ENCODE measurements around the gene FOXA1. TPM values are rescaled to one million over a fixed set of nuclear protein-coding genes. Genes with fewer than 3 reads are reported as not detected.
"Not testable (repeated sequence)": the region's sequence is repeated elsewhere in the genome, so short reads cannot be mapped to it uniquely, and the experiment has no call there.

FOXA1 gene
- total RNA-seq, 2 experiments from 2014 or later, result 0.12 to 0.19 TPM

DNA sequence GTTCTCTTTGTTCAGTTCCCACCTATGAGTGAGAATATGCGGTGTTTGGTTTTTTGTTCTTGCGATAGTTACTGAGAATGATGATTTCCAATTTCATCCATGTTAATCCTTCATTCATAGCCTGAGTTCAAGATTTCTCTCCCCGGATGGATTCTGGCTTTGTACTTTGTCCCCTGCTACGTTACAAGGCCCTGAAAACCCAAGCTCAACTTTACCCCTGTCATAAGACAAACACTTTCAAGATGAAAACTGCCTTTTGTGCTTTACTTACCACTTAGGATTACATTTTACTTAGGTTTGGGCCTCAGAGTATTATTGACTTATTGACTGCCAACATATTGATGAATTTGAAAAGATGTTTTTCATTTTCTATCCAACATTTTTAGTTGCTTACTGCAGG is 36.3 kb downstream of the FOXA1 start:
- no peak overlapping the region for H3K4me3 Mint-ChIP-seq
- intact Hi-C loops (cut with micrococcal nuclease), result no loop called here
- CTCF ChIA-PET, result interaction anchor here (1.0 kb wide), 1 partner anchor 315 kb away, joined by 3 read pairs; no protein-coding TSS in a partner anchor
- H3K36me3 Mint-ChIP-seq, result peaks cover 2% of the 10 kb centered on the region
- no peak for DNase-seq
- no peak overlapping the region for H3K27ac Mint-ChIP-seq
- H3K27me3 Mint-ChIP-seq, result no peaks in the 10 kb centered on the region
- peaks cover 13% of the 10 kb centered on the region for H3K9me3 Mint-ChIP-seq
- H3K4me1 Mint-ChIP-seq (ENCODE audit: low read depth), result no peaks in the 10 kb centered on the region
- POLR2A ChIA-PET, result no interaction called here

GRCh38 chr14:37555596-37555995 is 39.5 kb downstream of the FOXA1 start:
- H3K27me3 Mint-ChIP-seq; intact Hi-C loops (cut with micrococcal nuclease); H3K4me1 Mint-ChIP-seq (ENCODE audit: low read depth); POLR2A ChIA-PET; CTCF ChIA-PET; H3K27ac Mint-ChIP-seq; DNase-seq; H3K4me3 Mint-ChIP-seq; H3K36me3 Mint-ChIP-seq: not testable (repeated sequence)
- peaks cover 22% of the 10 kb centered on the region for H3K9me3 Mint-ChIP-seq

- POLR2A ChIA-PET, result no interaction called here
These were observed 41.0 kb downstream of the FOXA1 start for GRCh38 chr14:37553935-37554550.

DNA sequence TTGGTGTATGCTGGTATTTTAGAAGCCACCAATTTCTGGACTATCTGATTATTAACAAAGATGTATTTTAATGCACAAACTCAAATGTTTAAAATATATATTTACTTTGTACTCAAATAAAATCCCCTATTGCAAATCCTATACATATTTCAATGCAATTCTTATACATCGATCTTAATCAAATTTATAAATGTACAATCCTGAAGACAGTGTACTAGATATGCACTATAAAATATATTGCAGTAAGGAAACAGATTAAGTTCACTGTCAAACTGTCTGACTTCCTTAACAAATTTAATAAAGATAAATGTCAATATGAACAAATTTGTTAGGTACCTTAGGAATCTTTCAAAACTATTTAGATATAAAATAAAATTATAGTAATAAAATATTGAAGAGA is 43.9 kb downstream of the FOXA1 start:
- Mint-ChIP-seq H3K4me1 (ENCODE audit: low read depth) (no peaks in the 10 kb centered on the region), H3K27ac (no peak overlapping the region), H3K36me3 (no peaks in the 10 kb centered on the region), H3K27me3 (no peaks in the 10 kb centered on the region), H3K9me3 (peaks cover 14% of the 10 kb centered on the region), H3K4me3 (no peak overlapping the region)
- CTCF ChIA-PET, result no interaction called here
- POLR2A ChIA-PET, result no interaction called here
- intact Hi-C loops (cut with micrococcal nuclease), result no loop called here
- no peak for DNase-seq

More at GRCh38 chr14:37553935-37554550, 41.0 kb downstream of the FOXA1 start:
- H3K27me3 Mint-ChIP-seq, result no peaks in the 10 kb centered on the region
- intact Hi-C loops (cut with micrococcal nuclease), result no loop called here
- peaks cover 2% of the 10 kb centered on the region for H3K36me3 Mint-ChIP-seq
- no peak overlapping the region for H3K27ac Mint-ChIP-seq
- no peak for DNase-seq
- peaks cover 22% of the 10 kb centered on the region for H3K9me3 Mint-ChIP-seq
- H3K4me1 Mint-ChIP-seq (ENCODE audit: low read depth), result no peaks in the 10 kb centered on the region
- H3K4me3 Mint-ChIP-seq, result no peak overlapping the region
- CTCF ChIA-PET, result no interaction called here

DNA sequence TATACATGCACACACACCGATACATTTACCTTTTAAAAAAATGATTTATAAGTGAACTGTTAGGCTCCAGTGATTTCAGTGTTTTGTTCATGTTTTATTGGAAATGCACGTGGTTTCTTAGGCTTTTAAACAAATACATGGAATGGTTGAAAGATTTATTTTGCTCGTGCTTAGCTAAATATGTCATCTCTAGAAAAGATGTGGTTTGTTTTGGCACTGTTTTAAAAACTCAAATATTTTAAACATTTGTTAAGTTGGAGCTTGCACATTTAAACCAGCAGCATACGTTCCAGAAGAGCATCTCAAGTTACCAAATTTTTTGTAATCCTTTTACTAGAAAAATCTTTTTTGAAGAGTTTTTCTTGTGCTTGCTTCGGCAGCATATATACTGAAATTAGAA is 44.5 kb downstream of the FOXA1 start:
- ChIA-PET POLR2A (no interaction called here), CTCF (no interaction called here)
- no peak overlapping the region for H3K4me3 Mint-ChIP-seq
- no peak overlapping the region for H3K27ac Mint-ChIP-seq
- H3K9me3 Mint-ChIP-seq, result peaks cover 14% of the 10 kb centered on the region
- intact Hi-C loops (cut with micrococcal nuclease), result no loop called here
- H3K27me3 Mint-ChIP-seq, result no peaks in the 10 kb centered on the region
- H3K36me3 Mint-ChIP-seq, result no peaks in the 10 kb centered on the region
- DNase-seq, result no peak
- H3K4me1 Mint-ChIP-seq (ENCODE audit: low read depth), result no peaks in the 10 kb centered on the region

GRCh38 chr14:37546621-37547447 is 48.2 kb downstream of the FOXA1 start:
- Mint-ChIP-seq H3K4me3 (no peak overlapping the region), H3K36me3 (no peaks in the 10 kb centered on the region), H3K27ac (no peak overlapping the region), H3K9me3 (no peaks in the 10 kb centered on the region), H3K4me1 (ENCODE audit: low read depth) (no peaks in the 10 kb centered on the region), H3K27me3 (no peaks in the 10 kb centered on the region)
- DNase-seq, result no peak
- intact Hi-C loops (cut with micrococcal nuclease), result no loop called here
- POLR2A ChIA-PET, result no interaction called here
- CTCF ChIA-PET, result no interaction called here

DNA sequence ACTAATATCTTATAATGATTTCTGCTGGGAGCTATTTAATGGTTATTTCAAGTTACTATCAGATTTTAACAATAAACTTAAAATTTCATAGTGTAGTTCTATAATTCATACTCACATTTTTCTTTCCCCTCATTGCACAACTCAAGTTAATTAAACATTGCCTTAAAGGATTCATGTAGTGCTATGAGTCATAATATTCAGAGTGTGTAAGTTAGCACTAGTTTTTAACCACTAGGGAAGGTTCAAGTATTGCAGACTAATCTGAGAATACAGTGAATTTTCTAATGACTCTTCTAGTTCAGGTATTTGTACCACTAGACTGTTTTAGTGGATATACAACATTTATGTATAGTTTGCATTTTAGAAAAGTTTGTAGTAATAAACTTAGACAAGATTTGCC is 49.9 kb downstream of the FOXA1 start:
- Mint-ChIP-seq H3K9me3 (no peaks in the 10 kb centered on the region), H3K4me1 (ENCODE audit: low read depth) (no peaks in the 10 kb centered on the region), H3K36me3 (no peaks in the 10 kb centered on the region), H3K4me3 (no peak overlapping the region), H3K27ac (no peak overlapping the region), H3K27me3 (no peaks in the 10 kb centered on the region)
- no peak for DNase-seq
- intact Hi-C loops (cut with micrococcal nuclease), result no loop called here
- POLR2A ChIA-PET, result no interaction called here
- CTCF ChIA-PET, result no interaction called here

DNA sequence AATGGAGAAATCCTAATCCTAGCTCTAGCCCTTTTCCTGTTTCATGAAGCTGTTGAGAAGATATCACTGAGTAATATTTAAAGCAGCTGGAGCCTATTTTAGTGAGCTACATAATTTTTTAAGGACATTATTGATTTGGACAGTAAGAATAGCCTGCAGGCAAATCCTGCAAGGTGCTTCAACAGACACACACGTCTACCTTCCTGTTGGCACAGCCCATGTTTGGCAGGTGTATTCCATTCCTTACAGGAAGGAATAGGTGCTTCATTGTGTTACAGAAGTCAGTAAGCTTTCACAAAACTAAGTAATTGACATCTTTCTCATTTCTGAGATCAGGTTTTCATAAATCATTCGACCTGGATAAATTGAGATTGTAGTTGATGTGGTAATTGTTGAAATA is 50.6 kb downstream of the FOXA1 start:
- no peak overlapping the region for H3K27ac Mint-ChIP-seq
- H3K36me3 Mint-ChIP-seq, result no peaks in the 10 kb centered on the region
- POLR2A ChIA-PET, result no interaction called here
- peaks cover under 1% of the 10 kb centered on the region for H3K9me3 Mint-ChIP-seq
- DNase-seq, result no peak
- no peak overlapping the region for H3K4me3 Mint-ChIP-seq
- H3K4me1 Mint-ChIP-seq (ENCODE audit: low read depth), result no peaks in the 10 kb centered on the region
- intact Hi-C loops (cut with micrococcal nuclease), result no loop called here
- CTCF ChIA-PET, result no interaction called here
- H3K27me3 Mint-ChIP-seq, result no peaks in the 10 kb centered on the region

GRCh38 chr14:37539992-37540391 is 55.1 kb downstream of the FOXA1 start:
- ChIA-PET CTCF (no interaction called here), POLR2A (no interaction called here)
- DNase-seq, result no peak
- Mint-ChIP-seq H3K27me3 (no peaks in the 10 kb centered on the region), H3K4me3 (no peak overlapping the region), H3K9me3 (peaks cover 3% of the 10 kb centered on the region), H3K36me3 (no peaks in the 10 kb centered on the region), H3K4me1 (ENCODE audit: low read depth) (no peaks in the 10 kb centered on the region), H3K27ac (no peak overlapping the region)
- intact Hi-C loops (cut with micrococcal nuclease), result no loop called here

Other genes with a start within 250 kb of the FOXA1 start
- not detected for gene TTC6, start 380 bp upstream of the FOXA1 start, total RNA-seq